T-helper 17 cell (primary cell): ENCODE data around the gene PYGB. TPM values are rescaled to one million over a fixed set of nuclear protein-coding genes. Genes with fewer than 3 reads are reported as not detected.
A peak's percentile ranks its signal among the peaks of the same experiment; 100 is the strongest.

Experiments used
- ATAC-seq: fragments of 150-1000 bp; cut with Tn5 transposase; 2 replicates; pipeline ENCODE4 v1.10.0; 2021; ENCODE audit warnings: mild to moderate bottlenecking, moderate library complexity
- DNase-seq, 3 donors: peaks; one replicate each; pipeline versions ENCODE4 v3.0.0 to v3.0.0-alpha.2; 2020 to 2021
- H3K9me3 ChIP-seq: one replicate; pipeline ENCODE4 v1.7.0; 2013; ENCODE audit warnings: low read length, mild to moderate bottlenecking; ENCODE audit not compliant: control insufficient read depth, poor library complexity, severe bottlenecking
- H3K27ac Mint-ChIP-seq: one replicate; pipeline ENCODE4 v1.8.0; 2022; ENCODE audit warnings: mild to moderate bottlenecking, moderate library complexity, mixed read lengths
- H3K27me3 Mint-ChIP-seq: one replicate; pipeline ENCODE4 v1.8.0; 2022; ENCODE audit warnings: mixed read lengths
- H3K36me3 Mint-ChIP-seq: one replicate; pipeline ENCODE4 v1.8.0; 2022; ENCODE audit warnings: low read depth, mixed read lengths
- H3K4me1 Mint-ChIP-seq: one replicate; pipeline ENCODE4 v1.8.0; 2022; ENCODE audit warnings: mild to moderate bottlenecking, mixed read lengths
- H3K4me3 Mint-ChIP-seq: one replicate; pipeline ENCODE4 v1.8.0; 2022; ENCODE audit warnings: mild to moderate bottlenecking, moderate library complexity, mixed read lengths
- total RNA-seq, 4 donors: library from RNA in 2 of 4; stranded (reverse) in 2 of 4; gene quantifications; one replicate each; pipeline ENCODE4 v1.2.3 and lab custom pipeline; 2022 to 2026

The PYGB gene
- total RNA-seq, 2 donors from 2014 or later, result 28.6 to 53.1 TPM

GRCh38 chr20:25294459-25295385 lies 46.8 kb downstream of the PYGB start:
- H3K9me3 ChIP-seq, result no peaks in the 10 kb centered on the region
- H3K27me3 Mint-ChIP-seq, result no peaks in the 10 kb centered on the region
- no peaks in the 10 kb centered on the region for H3K36me3 Mint-ChIP-seq
- H3K27ac Mint-ChIP-seq, result peak overlapping the region; percentile 39
- peaks cover 2% of the 10 kb centered on the region for H3K4me1 Mint-ChIP-seq
- H3K4me3 Mint-ChIP-seq, result no peak overlapping the region
- DNase-seq (peak in 2 of 3 donors; percentile 28 to 44), ATAC-seq (peak; percentile 83)

DNA sequence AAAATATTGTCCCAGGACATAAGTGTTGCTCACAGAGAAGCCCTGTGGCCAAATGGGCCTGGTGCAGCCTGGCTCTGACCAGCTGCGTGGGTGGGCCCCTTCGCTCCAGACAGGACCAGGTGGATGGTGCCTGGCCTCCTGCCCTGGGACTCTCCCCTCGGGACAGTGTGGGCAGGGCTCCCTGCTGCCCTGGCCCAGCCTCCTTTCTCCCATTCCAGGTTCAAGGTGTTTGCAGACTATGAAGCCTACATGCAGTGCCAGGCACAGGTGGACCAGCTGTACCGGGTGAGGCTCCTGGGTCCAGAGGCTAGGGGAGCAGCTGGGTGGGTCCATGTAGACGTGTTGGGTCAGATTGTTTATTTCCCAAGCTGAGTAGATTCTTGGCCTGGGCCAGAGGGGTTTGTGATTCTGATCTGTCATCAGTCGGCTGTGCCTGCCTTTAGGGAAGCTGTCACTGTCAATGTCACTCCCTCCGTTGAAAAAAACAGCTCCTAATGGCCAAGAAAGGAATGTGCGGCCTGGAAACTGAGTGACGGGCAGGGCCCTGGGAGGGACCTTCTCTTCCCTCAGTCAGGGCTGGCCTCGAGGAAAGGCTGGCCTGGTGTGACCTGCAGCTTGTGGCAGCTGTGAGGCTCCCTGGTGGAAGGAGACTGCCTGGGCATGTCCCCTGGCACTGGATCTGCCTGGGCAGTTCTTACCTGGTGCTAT lies 47.7 kb downstream of the PYGB start:
- H3K9me3 ChIP-seq, result no peaks in the 10 kb centered on the region
- no peak overlapping the region for H3K4me3 Mint-ChIP-seq
- H3K27ac Mint-ChIP-seq, result peak overlapping the region; percentile 39
- H3K27me3 Mint-ChIP-seq, result no peaks in the 10 kb centered on the region
- peaks cover 4% of the 10 kb centered on the region for H3K4me1 Mint-ChIP-seq
- DNase-seq, result no peak
- H3K36me3 Mint-ChIP-seq, result no peaks in the 10 kb centered on the region
- no peak for ATAC-seq

DNA sequence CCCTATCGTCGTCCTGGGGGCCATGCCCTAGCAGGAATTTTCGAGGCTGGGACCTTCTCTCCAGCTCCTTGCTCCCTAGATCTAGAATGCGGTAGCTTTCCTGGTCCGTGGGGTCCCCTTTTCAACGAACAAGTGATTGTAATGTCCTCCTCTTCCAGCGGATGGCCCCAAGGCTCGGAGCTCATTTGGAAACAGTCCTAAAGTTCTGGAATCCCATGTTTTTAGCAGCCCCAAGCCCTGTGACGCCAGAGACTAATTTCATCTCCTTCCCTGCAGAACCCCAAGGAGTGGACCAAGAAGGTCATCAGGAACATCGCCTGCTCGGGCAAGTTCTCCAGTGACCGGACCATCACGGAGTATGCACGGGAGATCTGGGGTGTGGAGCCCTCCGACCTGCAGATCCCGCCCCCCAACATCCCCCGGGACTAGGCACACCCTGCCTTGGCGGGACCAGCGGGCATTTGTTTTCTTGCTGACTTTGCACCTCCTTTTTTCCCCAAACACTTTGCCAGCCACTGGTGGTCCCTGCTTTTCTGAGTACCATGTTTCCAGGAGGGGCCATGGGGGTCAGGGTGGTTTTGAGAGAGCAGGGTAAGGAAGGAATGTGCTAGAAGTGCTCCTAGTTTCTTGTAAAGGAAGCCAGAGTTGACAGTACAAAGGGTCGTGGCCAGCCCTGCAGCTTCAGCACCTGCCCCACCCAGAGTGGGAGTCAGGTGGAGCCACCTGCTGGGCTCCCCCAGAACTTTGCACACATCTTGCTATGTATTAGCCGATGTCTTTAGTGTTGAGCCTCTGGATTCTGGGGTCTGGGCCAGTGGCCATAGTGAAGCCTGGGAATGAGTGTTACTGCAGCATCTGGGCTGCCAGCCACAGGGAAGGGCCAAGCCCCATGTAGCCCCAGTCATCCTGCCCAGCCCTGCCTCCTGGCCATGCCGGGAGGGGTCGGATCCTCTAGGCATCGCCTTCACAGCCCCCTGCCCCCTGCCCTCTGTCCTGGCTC lies 48.5 kb downstream of the PYGB start:
- no peaks in the 10 kb centered on the region for H3K9me3 ChIP-seq
- H3K36me3 Mint-ChIP-seq, result no peaks in the 10 kb centered on the region
- no peak overlapping the region for H3K27ac Mint-ChIP-seq
- DNase-seq (no peak), ATAC-seq (no peak)
- H3K4me1 Mint-ChIP-seq, result peaks cover 4% of the 10 kb centered on the region
- H3K27me3 Mint-ChIP-seq, result no peaks in the 10 kb centered on the region
- H3K4me3 Mint-ChIP-seq, result no peak overlapping the region

- H3K27ac Mint-ChIP-seq, result no peak overlapping the region
- H3K4me3 Mint-ChIP-seq, result no peak overlapping the region
- H3K9me3 ChIP-seq, result no peaks in the 10 kb centered on the region
- no peaks in the 10 kb centered on the region for H3K27me3 Mint-ChIP-seq
- ATAC-seq (no peak), DNase-seq (no peak)
- H3K36me3 Mint-ChIP-seq, result no peaks in the 10 kb centered on the region
- H3K4me1 Mint-ChIP-seq, result peaks cover 4% of the 10 kb centered on the region
Measured at GRCh38 chr20:25297141-25297905, 49.4 kb downstream of the PYGB start.

DNA sequence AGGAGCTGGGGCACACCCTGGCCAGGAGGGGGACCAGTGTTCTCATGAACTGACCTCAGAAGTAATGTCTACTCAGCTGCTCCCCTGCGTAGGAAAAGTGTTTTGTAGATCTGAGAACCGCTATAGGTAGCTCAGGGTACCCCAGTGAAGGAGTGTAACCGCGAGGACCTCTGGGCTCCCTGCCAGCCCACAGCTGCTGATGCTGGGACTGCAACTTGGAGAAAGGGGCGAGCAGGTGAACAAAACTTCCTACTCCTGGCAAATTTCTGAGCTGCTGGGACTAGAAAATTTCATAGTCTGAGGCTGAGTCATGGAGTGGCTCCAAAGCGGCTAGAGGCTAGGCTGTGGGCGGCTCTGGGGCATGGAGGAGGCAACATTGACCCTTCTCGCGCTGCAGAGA lies 51.9 kb downstream of the PYGB start:
- H3K4me1 Mint-ChIP-seq, result peaks cover 2% of the 10 kb centered on the region
- no peak overlapping the region for H3K27ac Mint-ChIP-seq
- no peak overlapping the region for H3K4me3 Mint-ChIP-seq
- no peak for DNase-seq
- no peaks in the 10 kb centered on the region for H3K9me3 ChIP-seq
- ATAC-seq, result no peak
- H3K36me3 Mint-ChIP-seq, result no peaks in the 10 kb centered on the region
- no peaks in the 10 kb centered on the region for H3K27me3 Mint-ChIP-seq

DNA sequence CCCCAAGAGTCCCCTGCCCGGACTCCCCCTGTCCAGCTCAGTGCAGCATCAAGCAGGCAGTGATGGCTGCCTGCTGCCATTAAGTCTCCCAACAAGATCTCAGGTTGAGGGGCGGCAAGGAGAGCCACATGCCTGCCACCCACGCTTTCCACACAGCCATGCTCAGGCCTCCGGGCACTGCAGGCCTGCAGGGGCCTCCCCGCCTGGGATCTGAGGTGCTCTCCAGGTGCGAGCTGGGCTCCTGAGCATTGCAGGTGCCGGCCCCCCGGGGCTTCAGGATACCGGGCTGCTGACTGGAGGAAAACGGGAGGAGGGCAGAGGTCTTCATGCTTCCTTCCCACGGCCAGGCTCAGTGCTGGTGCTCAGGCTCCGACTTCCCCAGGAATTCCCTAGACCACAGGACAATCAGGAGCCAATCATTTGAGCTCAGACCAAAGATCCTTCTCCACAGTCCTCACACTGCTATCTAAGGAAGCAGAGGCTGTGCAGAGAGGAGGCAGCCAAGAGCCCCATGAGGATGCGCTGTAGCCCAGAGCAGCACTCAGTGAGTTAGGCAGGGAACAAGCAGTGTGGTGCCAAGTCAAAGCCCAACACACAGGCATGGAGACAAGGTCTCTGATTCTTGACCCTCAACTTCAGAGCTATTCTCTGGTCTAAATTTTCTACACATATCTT lies 52.7 kb downstream of the PYGB start:
- DNase-seq (no peak), ATAC-seq (no peak)
- no peaks in the 10 kb centered on the region for H3K9me3 ChIP-seq
- Mint-ChIP-seq H3K27ac (no peak overlapping the region), H3K4me3 (no peak overlapping the region), H3K4me1 (peaks cover 2% of the 10 kb centered on the region), H3K27me3 (no peaks in the 10 kb centered on the region), H3K36me3 (no peaks in the 10 kb centered on the region)

DNA sequence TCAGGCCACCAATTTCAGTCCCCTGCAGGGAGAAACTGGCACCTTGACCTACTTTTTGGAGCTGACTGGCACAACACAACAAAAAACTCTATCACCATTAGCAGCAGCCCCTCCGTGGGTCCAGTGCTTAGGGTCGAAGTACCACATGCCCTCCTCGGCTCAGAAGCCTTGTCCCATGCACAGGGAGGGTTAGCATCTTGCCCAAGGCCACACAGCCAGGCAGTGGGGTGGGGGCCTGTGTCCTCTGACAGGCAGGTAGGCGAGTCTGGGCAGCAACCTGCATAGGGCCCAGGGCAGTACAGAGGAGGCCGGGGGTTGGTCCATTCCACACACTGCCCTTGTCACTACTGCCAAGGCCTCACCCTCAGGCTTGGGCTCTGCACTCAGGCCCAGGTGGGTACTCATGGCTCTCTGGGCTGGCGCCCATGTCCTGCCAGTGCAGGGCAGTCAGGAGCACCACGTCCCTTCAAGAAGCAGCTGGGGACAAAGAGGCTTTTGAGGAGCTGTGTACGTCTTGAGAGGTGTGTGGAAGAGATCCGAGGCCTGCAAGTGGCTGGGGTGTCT lies 53.6 kb downstream of the PYGB start:
- ATAC-seq (no peak), DNase-seq (no peak)
- Mint-ChIP-seq H3K27ac (peak overlapping the region; percentile 14), H3K27me3 (no peaks in the 10 kb centered on the region), H3K36me3 (no peaks in the 10 kb centered on the region), H3K4me1 (peaks cover 2% of the 10 kb centered on the region), H3K4me3 (no peak overlapping the region)
- H3K9me3 ChIP-seq, result no peaks in the 10 kb centered on the region

- H3K9me3 ChIP-seq, result no peaks in the 10 kb centered on the region
- DNase-seq, result no peak
- H3K27me3 Mint-ChIP-seq, result no peaks in the 10 kb centered on the region
- no peak for ATAC-seq
- no peak overlapping the region for H3K27ac Mint-ChIP-seq
- H3K4me3 Mint-ChIP-seq, result no peak overlapping the region
- H3K36me3 Mint-ChIP-seq, result no peaks in the 10 kb centered on the region
- H3K4me1 Mint-ChIP-seq, result peaks cover 4% of the 10 kb centered on the region
Measured at GRCh38 chr20:25302596-25302995, 54.7 kb downstream of the PYGB start.

DNA sequence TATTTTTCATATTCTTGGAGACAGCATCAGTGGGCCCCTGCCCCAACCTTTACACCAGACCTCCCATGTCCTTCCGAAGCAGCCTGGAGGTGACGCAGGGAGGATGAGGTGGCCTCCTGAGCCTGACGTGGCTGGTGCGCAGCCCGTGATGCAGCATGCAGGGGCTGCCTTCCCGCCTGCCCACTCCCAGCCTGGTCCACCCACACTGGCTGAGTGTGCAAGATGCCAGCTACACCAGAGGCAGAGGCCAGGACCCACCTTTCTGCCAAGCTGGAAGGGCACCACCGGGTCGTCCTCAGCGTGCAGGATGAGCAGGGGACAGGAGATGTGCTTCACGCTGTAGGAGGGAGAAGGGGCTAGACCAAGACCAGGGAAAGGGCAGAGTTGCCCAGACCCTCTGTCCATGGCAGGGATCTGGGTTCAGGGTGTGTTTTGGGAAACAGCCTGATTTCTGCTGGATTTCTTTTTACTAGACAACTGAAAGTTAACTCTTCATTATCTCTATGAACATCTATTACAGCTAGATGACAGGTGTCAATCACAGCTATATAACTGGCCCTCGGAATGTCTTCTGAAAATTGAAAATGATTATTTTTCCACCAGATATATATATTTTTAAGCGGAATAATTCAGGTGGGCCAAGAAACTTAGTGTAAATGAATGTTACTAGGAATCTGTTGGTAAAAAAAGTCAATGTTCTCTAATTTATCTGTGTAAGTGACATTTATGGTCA lies 55.6 kb downstream of the PYGB start:
- Mint-ChIP-seq H3K27ac (no peak overlapping the region), H3K27me3 (no peaks in the 10 kb centered on the region), H3K36me3 (no peaks in the 10 kb centered on the region), H3K4me1 (peaks cover 4% of the 10 kb centered on the region), H3K4me3 (no peak overlapping the region)
- DNase-seq (no peak), ATAC-seq (no peak)
- no peaks in the 10 kb centered on the region for H3K9me3 ChIP-seq

DNA sequence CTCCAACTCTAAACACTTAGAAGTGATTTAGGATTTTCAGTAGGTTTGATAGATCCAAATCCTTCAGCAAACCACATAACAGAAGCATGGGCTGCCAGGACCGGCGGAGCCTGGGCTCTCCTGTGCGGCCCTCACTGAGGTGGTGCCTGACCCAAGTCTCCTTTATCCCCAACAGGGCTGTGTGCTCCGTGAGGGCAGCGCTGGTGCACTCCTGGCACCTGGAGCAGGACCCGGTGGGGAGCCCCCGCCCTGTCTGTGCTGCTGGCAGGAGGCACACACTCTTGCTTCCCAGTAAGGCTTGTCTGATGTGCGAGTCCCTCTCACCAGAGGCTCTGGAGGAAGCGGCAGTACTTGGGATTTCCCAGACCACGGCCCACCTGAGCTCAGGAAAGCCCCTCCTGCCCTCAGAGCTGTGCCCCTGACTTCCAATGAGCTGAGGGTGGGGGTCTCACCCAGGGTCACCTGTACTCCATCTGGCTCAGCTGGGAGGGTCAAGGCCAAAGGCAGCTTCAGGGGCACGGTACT lies 56.2 kb downstream of the PYGB start:
- Mint-ChIP-seq H3K27ac (peak overlapping the region; percentile 68), H3K27me3 (no peaks in the 10 kb centered on the region), H3K4me3 (no peak overlapping the region), H3K4me1 (peaks cover 4% of the 10 kb centered on the region), H3K36me3 (no peaks in the 10 kb centered on the region)
- DNase-seq, result no peak
- no peaks in the 10 kb centered on the region for H3K9me3 ChIP-seq
- ATAC-seq, result no peak
